Measurements from ENCODE around the gene ACSL6. TPM values are rescaled to one million over a fixed set of nuclear protein-coding genes. Genes with fewer than 3 reads are reported as not detected.

ACSL6 gene
- total and polyA plus RNA-seq, 2 experiments from 2014 or later, result 0.18 to 0.48 TPM

DNA sequence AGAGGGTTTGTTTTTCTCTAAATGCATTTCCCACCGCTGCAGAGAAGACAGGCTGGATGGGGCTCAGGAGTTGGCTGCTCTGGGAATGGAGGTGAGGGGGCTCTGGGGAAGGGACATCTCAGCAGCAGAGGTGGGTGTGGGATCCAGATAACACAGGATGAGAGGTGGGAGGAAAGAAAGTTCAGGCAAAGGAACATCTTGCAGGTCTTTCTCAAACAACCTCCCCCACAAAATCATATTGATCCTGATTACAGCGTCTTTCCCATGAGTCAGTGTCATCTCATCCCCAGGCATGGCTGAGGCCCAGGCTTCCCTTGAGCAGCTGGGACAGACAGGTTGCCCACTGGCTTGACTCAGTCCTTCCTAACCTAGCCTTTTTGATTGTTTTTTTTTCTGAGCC lies 11.3 kb upstream of the ACSL6 start:
- TF ChIP-seq, protein P1, sequence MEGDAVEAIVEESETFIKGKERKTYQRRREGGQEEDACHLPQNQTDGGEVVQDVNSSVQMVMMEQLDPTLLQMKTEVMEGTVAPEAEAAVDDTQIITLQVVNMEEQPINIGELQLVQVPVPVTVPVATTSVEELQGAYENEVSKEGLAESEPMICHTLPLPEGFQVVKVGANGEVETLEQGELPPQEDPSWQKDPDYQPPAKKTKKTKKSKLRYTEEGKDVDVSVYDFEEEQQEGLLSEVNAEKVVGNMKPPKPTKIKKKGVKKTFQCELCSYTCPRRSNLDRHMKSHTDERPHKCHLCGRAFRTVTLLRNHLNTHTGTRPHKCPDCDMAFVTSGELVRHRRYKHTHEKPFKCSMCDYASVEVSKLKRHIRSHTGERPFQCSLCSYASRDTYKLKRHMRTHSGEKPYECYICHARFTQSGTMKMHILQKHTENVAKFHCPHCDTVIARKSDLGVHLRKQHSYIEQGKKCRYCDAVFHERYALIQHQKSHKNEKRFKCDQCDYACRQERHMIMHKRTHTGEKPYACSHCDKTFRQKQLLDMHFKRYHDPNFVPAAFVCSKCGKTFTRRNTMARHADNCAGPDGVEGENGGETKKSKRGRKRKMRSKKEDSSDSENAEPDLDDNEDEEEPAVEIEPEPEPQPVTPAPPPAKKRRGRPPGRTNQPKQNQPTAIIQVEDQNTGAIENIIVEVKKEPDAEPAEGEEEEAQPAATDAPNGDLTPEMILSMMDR (IDR thresholded peaks at IDR 0.05; ENCODE audit: low read depth, low read length), result no peak
- no peak for DNase-seq (ENCODE audit: low read depth in 1 of 2, low spot score in 1 of 2)
- no peaks in the 10 kb centered on the region for H3K4me1 ChIP-seq (ENCODE audit: low read depth)
- no peaks in the 10 kb centered on the region for H3K9me3 ChIP-seq (ENCODE audit: low read depth)
- peaks cover 12% of the 10 kb centered on the region for H3K27me3 ChIP-seq
- H3K27ac ChIP-seq, result no peak overlapping the region
- no peak overlapping the region for H3K4me3 ChIP-seq
- no peaks in the 10 kb centered on the region for H3K36me3 ChIP-seq

DNA sequence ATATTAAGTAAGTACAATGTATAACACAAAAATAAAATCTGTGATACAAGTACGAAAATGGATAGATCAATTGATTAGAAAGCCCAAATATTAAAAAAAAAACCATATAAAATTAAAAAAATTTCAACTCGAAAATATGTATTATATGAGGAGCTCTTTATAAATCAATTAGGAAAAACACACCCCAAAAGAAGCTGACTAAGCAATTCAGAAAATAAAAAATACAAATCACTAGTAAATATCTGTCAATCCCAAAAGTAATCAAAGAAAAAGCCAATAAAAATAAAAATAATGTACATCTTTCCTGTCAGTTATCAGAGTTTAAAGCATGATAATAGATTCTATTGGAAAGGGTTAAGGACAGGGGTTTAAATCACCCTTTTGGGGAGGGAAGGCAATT lies 10.2 kb upstream of the ACSL6 start:
- TF ChIP-seq, protein P1 (IDR thresholded peaks at IDR 0.05; ENCODE audit: low read depth, low read length), result no peak
- H3K4me3 ChIP-seq, result no peak overlapping the region
- no peak overlapping the region for H3K27ac ChIP-seq
- H3K27me3 ChIP-seq, result peaks cover 13% of the 10 kb centered on the region
- no peaks in the 10 kb centered on the region for H3K4me1 ChIP-seq (ENCODE audit: low read depth)
- no peaks in the 10 kb centered on the region for H3K9me3 ChIP-seq (ENCODE audit: low read depth)
- no peaks in the 10 kb centered on the region for H3K36me3 ChIP-seq
- no peak for DNase-seq (ENCODE audit: low read depth in 1 of 2, low spot score in 1 of 2)

DNA sequence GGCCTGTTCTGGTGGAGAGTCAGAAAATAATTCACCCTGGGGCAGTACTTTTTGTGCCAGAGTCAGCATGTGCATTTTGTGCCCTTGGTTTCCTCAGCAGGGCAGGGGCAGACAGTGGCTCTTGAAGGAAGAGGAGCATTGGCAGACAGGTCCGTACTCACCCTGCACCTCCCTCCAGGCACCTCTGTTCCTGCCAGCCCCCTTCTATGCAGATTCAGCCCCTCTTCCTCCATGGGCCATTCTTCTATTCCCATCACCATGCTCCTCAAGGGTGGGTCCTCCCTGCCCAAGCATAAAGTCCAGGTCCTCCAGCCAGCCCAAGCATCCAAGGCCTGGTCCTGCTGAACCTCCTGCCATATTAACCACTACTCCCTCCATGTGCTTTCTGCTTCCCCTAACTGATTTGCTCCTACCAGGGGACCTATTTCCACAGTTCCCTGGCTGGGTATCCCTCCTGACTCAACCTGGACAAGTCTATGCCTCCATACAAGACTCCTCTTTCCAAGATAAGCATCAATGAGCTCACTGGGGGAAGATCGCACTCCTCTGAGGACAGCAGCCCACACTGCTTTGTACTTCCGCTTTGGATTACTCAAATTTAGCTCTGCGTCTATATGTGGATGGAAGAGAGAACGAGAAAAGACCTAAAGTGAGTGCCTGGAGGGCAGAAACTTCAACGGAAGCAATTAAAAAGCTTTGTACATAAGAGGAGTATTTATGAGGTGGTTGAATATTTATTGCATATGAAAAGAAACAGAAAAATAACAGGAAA lies 9.3 kb upstream of the ACSL6 start:
- Histone ChIP-seq H3K27ac (no peak overlapping the region), H3K27me3 (peaks cover 13% of the 10 kb centered on the region), H3K4me3 (no peak overlapping the region), H3K4me1 (ENCODE audit: low read depth) (no peaks in the 10 kb centered on the region), H3K36me3 (no peaks in the 10 kb centered on the region), H3K9me3 (ENCODE audit: low read depth) (no peaks in the 10 kb centered on the region)
- DNase-seq (ENCODE audit: low read depth in 1 of 2, low spot score in 1 of 2), result no peak
- TF ChIP-seq, protein P1 (IDR thresholded peaks at IDR 0.05; ENCODE audit: low read depth, low read length), result no peak

DNA sequence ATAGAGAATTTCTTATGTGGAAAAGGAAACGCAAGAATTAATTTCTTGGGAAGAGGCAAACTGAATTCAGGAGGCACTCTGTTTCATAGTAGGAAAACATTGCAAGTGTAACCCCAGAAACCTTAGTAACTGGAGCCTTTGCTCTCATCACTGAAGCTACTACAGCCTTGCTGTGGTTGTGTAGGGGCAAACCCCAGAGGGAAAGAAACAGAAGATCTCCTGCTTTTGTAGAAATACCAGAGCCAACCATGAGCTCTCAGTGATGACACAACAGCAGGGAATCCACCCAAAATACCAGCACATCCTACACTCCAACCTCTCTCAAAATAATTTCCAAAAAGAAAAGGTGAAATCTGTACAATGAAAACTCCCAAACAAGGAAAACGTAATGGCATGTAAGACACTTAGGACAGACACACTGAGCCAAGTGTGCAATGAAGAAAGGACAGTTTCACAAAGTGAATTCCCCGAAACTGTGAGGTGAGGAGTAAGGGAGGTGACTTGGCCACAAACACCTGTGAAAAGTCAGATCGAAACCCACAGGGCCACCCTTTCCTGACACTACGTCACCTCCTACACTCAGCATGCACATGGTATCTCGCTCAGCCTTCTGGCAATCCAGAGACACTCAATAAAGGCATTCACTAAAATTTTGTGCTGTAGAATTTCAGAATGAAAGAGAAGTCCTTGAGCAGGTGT lies 8.5 kb upstream of the ACSL6 start:
- H3K9me3 ChIP-seq (ENCODE audit: low read depth), result no peaks in the 10 kb centered on the region
- TF ChIP-seq, protein P1 (IDR thresholded peaks at IDR 0.05; ENCODE audit: low read depth, low read length), result no peak
- DNase-seq (ENCODE audit: low read depth in 1 of 2, low spot score in 1 of 2), result no peak

DNA sequence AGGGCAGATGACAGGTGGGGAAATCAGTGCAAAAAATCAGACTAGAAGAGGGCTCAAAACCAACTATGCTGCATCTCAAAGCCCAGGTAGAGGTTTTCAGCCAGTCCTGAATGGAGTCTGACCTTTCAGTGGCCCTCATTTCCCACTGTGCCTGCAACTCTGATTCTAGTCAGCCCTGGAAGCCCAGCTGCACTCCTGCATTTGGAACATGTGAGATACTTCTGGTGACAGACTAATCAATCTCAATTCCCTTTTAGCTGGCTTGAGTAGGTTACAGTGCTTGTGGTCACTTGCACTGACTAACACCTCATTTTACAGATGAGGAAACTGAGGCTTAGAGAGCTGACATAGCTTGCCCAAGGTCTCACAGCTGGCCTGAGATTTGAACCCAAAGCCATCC lies 7.9 kb upstream of the ACSL6 start:
- Histone ChIP-seq H3K36me3 (no peaks in the 10 kb centered on the region), H3K27ac (no peak overlapping the region), H3K27me3 (peaks cover 24% of the 10 kb centered on the region), H3K4me1 (ENCODE audit: low read depth) (no peaks in the 10 kb centered on the region), H3K9me3 (ENCODE audit: low read depth) (no peaks in the 10 kb centered on the region), H3K4me3 (no peak overlapping the region)
- DNase-seq (ENCODE audit: low read depth in 1 of 2, low spot score in 1 of 2), result no peak
- TF ChIP-seq, protein P1 (IDR thresholded peaks at IDR 0.05; ENCODE audit: low read depth, low read length), result no peak

More for the DNA sequence above, 8.5 kb upstream of the ACSL6 start:
- H3K4me1 ChIP-seq (ENCODE audit: low read depth), result no peaks in the 10 kb centered on the region
- peaks cover 17% of the 10 kb centered on the region for H3K27me3 ChIP-seq
- no peaks in the 10 kb centered on the region for H3K36me3 ChIP-seq
- H3K27ac ChIP-seq, result no peak overlapping the region
- H3K4me3 ChIP-seq, result no peak overlapping the region

Measured in cardiac muscle cell (in vitro differentiated cells and primary cell).